GM23248 (cell line): Measurements from ENCODE around the gene MAGOHB. TPM values are rescaled to one million over a fixed set of nuclear protein-coding genes. Genes with fewer than 3 reads are reported as not detected.

Source experiments
- DNase-seq: peaks from one replicate; pipeline ENCODE4 v3.0.0-alpha.2; 2015
- H2AFZ ChIP-seq: fragments of 200-600 bp; sonication (generic); 2 replicates; pipeline ENCODE4 v1.6.1; 2016; ENCODE audit warnings: antibody characterized with exemption
- H3F3A ChIP-seq: fragments of 200-600 bp; sonication (generic); 2 replicates; pipeline ENCODE4 v1.6.1; 2016; ENCODE audit warnings: mild to moderate bottlenecking, antibody characterized with exemption, mixed run types; ENCODE audit not compliant: insufficient read depth
- H3K27ac ChIP-seq: fragments of 200-600 bp; sonication (generic); 2 replicates; pipeline ENCODE4 v1.5.1; 2016; ENCODE audit warnings: mild to moderate bottlenecking
- H3K27me3 ChIP-seq: fragments of 200-600 bp; sonication (generic); replicated peaks from 2 replicates; pipeline ENCODE4 v1.6.1; 2016; ENCODE audit warnings: mild to moderate bottlenecking; ENCODE audit not compliant: insufficient read depth
- H3K36me3 ChIP-seq: fragments of 200-600 bp; sonication (generic); 2 replicates; pipeline ENCODE4 v1.6.1; 2016; ENCODE audit warnings: low read depth, mild to moderate bottlenecking
- H3K4me1 ChIP-seq: fragments of 200-600 bp; sonication (generic); 2 replicates; pipeline ENCODE4 v1.6.1; 2016; ENCODE audit warnings: mild to moderate bottlenecking; ENCODE audit not compliant: insufficient read depth
- H3K4me2 ChIP-seq: fragments of 200-600 bp; sonication (generic); one replicate; pipeline ENCODE4 v1.6.1; 2016; ENCODE audit warnings: mild to moderate bottlenecking; ENCODE audit not compliant: unreplicated experiment
- H3K4me3 ChIP-seq: fragments of 200-600 bp; sonication (generic); 2 replicates; pipeline ENCODE4 v1.5.1; 2016; ENCODE audit warnings: mild to moderate bottlenecking
- H3K79me2 ChIP-seq: fragments of 200-600 bp; sonication (generic); 2 replicates; pipeline ENCODE4 v1.6.1; 2016; ENCODE audit warnings: mild to moderate bottlenecking; ENCODE audit not compliant: insufficient read depth
- H3K9ac ChIP-seq: fragments of 200-600 bp; sonication (generic); 2 replicates; pipeline ENCODE4 v1.6.1; 2016; ENCODE audit warnings: mild to moderate bottlenecking
- H3K9me2 ChIP-seq: fragments of 200-600 bp; sonication (generic); 2 replicates; pipeline ENCODE4 v1.6.1; 2016; ENCODE audit warnings: mixed run types, mild to moderate bottlenecking, moderate library complexity; ENCODE audit not compliant: insufficient read depth
- H3K9me3 ChIP-seq: fragments of 200-600 bp; sonication (generic); one replicate; pipeline ENCODE4 v1.6.1; 2017; ENCODE audit warnings: low read depth
- H4K20me1 ChIP-seq: fragments of 200-600 bp; sonication (generic); 2 replicates; pipeline ENCODE4 v1.6.0; 2016; ENCODE audit not compliant: insufficient read depth
- EZH2 ChIP-seq: fragments of 200-600 bp; sonication (generic); IDR thresholded peaks from 2 replicates; pipeline ENCODE4 v1.6.1; 2018; ENCODE audit warnings: antibody characterized with exemption, mild to moderate bottlenecking; ENCODE audit not compliant: insufficient read depth, poor library complexity, severe bottlenecking
- EZH2phosphoT487 ChIP-seq: fragments of 200-600 bp; sonication (generic); IDR thresholded peaks from 2 replicates; pipeline ENCODE4 v1.6.1; 2018; ENCODE audit warnings: antibody characterized with exemption, moderate library complexity, mild to moderate bottlenecking, low read depth; ENCODE audit not compliant: insufficient read depth
- WGBS, 2 experiments: methylation state at CpG; one replicate each; pipeline ENCODE4 v1.1.6; 2015 to 2017; ENCODE audit warnings: low lambda C conversion rate in 2 of 2, low coverage in 1 of 2; ENCODE audit errors: missing lambda C conversion rate in 2 of 2; 5-methylcytosine and 5-hydroxymethylcytosine counted together
- in situ Hi-C: fragments of 300-500 bp; cut with MboI; formaldehyde crosslinking; loops from 2 replicates; pipeline ENCODE4 v1.15.0; 2020
- polyA plus RNA-seq: library from polyadenylated mRNA; unstranded; fragments of >200 nt; fragmentation: Nextera tagmentation; extraction: Ambion mirVana; gene quantifications from 2 replicates; pipeline ENCODE4 v1.2.1, GENCODE V29; 2016
- total RNA-seq: library from RNA; depleted of rRNA; stranded (reverse); fragments of >200 nt; shearing (Covaris generic); gene quantifications from 2 replicates; pipeline ENCODE4 v1.2.3, GENCODE V29; 2014; rRNA removed

MAGOHB gene
- total and polyA plus RNA-seq, 2 experiments from 2014 or later: 16.6 to 78.0 TPM

DNA sequence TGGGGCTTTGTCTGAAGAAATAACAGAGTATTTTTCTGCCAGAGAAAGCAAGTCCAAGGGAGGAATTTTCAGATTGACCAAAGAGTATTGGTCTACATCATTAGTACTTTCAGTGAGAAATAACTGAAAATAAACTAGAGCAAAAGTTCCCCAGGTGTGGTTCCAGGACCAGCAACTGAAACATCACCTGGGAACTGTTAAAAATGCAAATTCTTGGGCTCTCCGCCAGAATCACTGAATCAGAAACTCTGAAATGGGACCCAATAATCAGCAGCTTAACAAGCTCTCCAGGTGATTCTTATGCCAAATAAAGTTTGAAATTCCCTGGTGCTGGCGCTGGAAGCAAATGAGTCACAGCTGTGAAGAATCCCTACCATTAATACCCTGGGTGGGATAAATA is 55.6 kb downstream of the MAGOHB start:
- TF ChIP-seq EZH2phosphoT487 (no peak), EZH2 (no peak)
- H3K4me1 ChIP-seq: no peaks in the 10 kb centered on the region; the same call in 1 of the 2 replicates
- in situ Hi-C loops: no loop called here
- H3K9me3 ChIP-seq: no peaks in the 10 kb centered on the region
- no peak overlapping the region for H3K27ac ChIP-seq
- no peaks in the 10 kb centered on the region for H3F3A ChIP-seq
- 68 to 71% methylated on average over 2 of the region's 2 CpGs for WGBS, 2 experiments
- H3K9me2 ChIP-seq: no peaks in the 10 kb centered on the region
- no peaks in the 10 kb centered on the region for H3K27me3 ChIP-seq
- no peak overlapping the region for H3K4me2 ChIP-seq
- no peaks in the 10 kb centered on the region for H4K20me1 ChIP-seq
- no peak for DNase-seq
- H3K79me2 ChIP-seq: no peaks in the 10 kb centered on the region
- no peak overlapping the region for H3K4me3 ChIP-seq
- H3K9ac ChIP-seq: no peak overlapping the region
- H2AFZ ChIP-seq: no peak overlapping the region
- no peaks in the 10 kb centered on the region for H3K36me3 ChIP-seq

DNA sequence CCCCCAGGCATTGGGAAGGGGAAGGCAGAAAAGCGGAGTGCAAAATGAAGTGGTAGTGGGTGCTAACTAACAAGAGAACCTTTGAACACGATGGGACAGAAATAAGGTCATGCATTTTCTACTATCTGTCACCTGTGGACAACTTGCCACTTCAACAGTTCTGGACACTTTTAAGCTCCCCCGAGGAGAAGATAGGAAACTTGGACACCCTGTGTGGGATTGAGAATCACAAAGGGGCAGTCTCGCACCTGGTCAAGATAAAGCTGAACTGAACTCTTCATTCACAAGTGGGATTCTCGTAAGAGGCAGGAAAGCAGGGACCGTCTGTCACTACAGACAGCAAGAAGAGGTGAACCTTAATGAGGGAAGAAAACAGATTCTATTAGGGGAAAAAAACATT is 56.1 kb downstream of the MAGOHB start:
- H3K79me2 ChIP-seq: no peaks in the 10 kb centered on the region
- in situ Hi-C loops: no loop called here
- TF ChIP-seq EZH2phosphoT487 (no peak), EZH2 (no peak)

DNA sequence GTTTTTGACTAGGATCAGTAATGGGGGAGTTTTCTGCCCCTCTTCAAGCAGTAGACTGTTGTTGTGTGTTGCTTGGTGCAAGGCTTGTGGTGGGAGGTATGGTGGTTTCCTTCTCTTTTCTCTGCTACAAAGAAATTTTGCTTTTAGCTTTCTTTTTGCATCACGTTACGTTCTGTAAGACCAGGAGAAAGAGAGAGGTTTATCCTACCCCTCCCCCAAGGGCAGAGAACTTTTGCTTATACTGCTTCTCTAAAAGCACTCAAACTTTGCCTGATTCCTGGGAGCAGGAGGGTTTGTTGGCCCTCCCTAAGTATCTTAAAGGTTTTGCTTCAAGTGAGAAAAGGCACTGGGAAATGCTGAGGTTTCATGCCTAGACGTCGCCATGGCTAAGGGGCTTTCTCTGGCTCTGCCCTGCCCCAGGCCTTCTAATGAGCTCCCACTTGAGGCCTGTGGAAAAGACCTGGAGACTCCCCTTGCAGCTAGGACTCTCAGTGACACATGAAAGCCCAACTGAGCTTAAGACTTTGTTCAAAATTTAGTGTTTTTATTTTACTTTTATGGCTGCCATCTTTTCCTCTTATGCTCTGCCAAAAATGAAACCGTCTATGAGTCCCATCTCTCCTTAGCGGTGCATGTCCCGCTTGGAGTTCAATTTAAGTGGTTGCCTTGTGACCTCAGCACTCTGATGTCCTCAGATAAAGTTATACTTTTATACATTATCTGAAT is 58.5 kb downstream of the MAGOHB start:
- no peaks in the 10 kb centered on the region for H3K9me3 ChIP-seq
- DNase-seq: no peak
- H3K27ac ChIP-seq: no peak overlapping the region
- no peak overlapping the region for H3K4me3 ChIP-seq
- no peaks in the 10 kb centered on the region for H3K36me3 ChIP-seq
- H3K9ac ChIP-seq: no peak overlapping the region
- in situ Hi-C loops: no loop called here
- H3K79me2 ChIP-seq: no peaks in the 10 kb centered on the region
- no peak overlapping the region for H2AFZ ChIP-seq
- H3K9me2 ChIP-seq: no peaks in the 10 kb centered on the region
- no peak for TF ChIP-seq EZH2
- no peaks in the 10 kb centered on the region for H3K27me3 ChIP-seq
- H3F3A ChIP-seq: no peaks in the 10 kb centered on the region
- WGBS, 2 experiments: 93 to 96% methylated on average over 7 of the region's 7 CpGs
- no peak overlapping the region for H3K4me2 ChIP-seq
- no peaks in the 10 kb centered on the region for H3K4me1 ChIP-seq
- H4K20me1 ChIP-seq: no peaks in the 10 kb centered on the region

More for the DNA sequence above, 56.1 kb downstream of the MAGOHB start:
- Histone ChIP-seq H3K4me1 (no peaks in the 10 kb centered on the region), H3K9me3 (no peaks in the 10 kb centered on the region), H3K4me2 (no peak overlapping the region), H4K20me1 (no peaks in the 10 kb centered on the region), H3K27me3 (no peaks in the 10 kb centered on the region), H2AFZ (no peak overlapping the region), H3K9me2 (no peaks in the 10 kb centered on the region), H3F3A (no peaks in the 10 kb centered on the region), H3K4me3 (no peak overlapping the region), H3K9ac (no peak overlapping the region), H3K27ac (no peak overlapping the region), H3K36me3 (no peaks in the 10 kb centered on the region)
- no peak for DNase-seq
- 77 to 85% methylated on average over 6 of the region's 6 CpGs for WGBS, 2 experiments

DNA sequence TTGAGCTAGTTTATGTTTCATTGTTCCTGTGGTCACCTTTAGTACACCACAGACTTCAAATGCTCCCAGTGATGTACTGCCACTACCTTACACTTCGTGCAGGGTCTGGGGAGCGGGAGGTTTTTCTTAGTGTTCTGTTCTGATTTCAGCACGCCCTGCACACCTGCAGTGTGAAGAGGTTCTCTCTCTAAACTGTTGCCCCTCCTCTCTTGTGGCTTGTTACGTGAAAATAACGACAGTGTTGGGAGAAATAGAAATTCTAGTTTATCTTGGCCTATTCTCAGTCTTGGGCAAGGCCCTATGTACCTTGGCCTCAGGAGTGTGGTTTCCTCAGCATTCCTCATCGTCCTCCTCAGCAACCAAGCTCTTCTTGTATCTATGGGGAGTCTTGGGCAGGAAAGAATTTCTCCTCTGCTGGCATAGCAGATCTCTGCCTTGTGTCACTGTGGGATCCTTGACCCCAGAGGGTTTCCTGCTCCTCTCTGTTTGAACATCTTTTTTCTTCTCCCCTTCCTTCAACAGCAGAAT is 59.1 kb downstream of the MAGOHB start:
- H3K27ac ChIP-seq: no peak overlapping the region
- H3K79me2 ChIP-seq: no peaks in the 10 kb centered on the region
- no peak overlapping the region for H3K9ac ChIP-seq
- no peaks in the 10 kb centered on the region for H3K9me3 ChIP-seq
- H3K9me2 ChIP-seq: no peaks in the 10 kb centered on the region
- no peaks in the 10 kb centered on the region for H4K20me1 ChIP-seq
- H2AFZ ChIP-seq: no peak overlapping the region
- H3K4me3 ChIP-seq: no peak overlapping the region
- H3K4me2 ChIP-seq: no peak overlapping the region
- H3K4me1 ChIP-seq: no peaks in the 10 kb centered on the region
- no peaks in the 10 kb centered on the region for H3F3A ChIP-seq
- no peaks in the 10 kb centered on the region for H3K36me3 ChIP-seq
- 68 to 73% methylated on average over 6 of the region's 6 CpGs for WGBS, 2 experiments
- no peaks in the 10 kb centered on the region for H3K27me3 ChIP-seq
- in situ Hi-C loops: no loop called here
- no peak for TF ChIP-seq EZH2
- TF ChIP-seq EZH2phosphoT487: no peak
- no peak for DNase-seq

Other genes with a start within 250 kb of the MAGOHB start
- gene KLRK1, start 223.6 kb downstream of the MAGOHB start, total RNA-seq: not detected in 2 replicates
- gene KLRK1, start 223.6 kb downstream of the MAGOHB start, polyA plus RNA-seq: not detected in 2 replicates
- not detected in 2 replicates for gene KLRC4, start 203.9 kb downstream of the MAGOHB start, total RNA-seq
- not detected in 2 replicates for gene KLRC4, start 203.9 kb downstream of the MAGOHB start, polyA plus RNA-seq
- not detected in 2 replicates for gene KLRC3, start 193.0 kb downstream of the MAGOHB start, total RNA-seq
- not detected in 2 replicates for gene KLRC3, start 193.0 kb downstream of the MAGOHB start, polyA plus RNA-seq
- gene KLRC2, start 177.6 kb downstream of the MAGOHB start, total RNA-seq: not detected in 2 replicates
- not detected in 2 replicates for gene KLRC2, start 177.6 kb downstream of the MAGOHB start, polyA plus RNA-seq
- gene KLRC1, start 160.2 kb downstream of the MAGOHB start, total RNA-seq: not detected in 2 replicates
- not detected in 2 replicates for gene KLRC1, start 160.2 kb downstream of the MAGOHB start, polyA plus RNA-seq
- gene EIF2S3B, start 107.7 kb downstream of the MAGOHB start, total RNA-seq: 4.9 and 8.9 TPM in 2 replicates
- 0.39 and 0.61 TPM in 2 replicates for gene EIF2S3B, start 107.7 kb downstream of the MAGOHB start, polyA plus RNA-seq
- 1.1 TPM in 1 of 2 replicates, not detected in the other for gene STYK1, start 60.4 kb upstream of the MAGOHB start, total RNA-seq
- gene STYK1, start 60.4 kb upstream of the MAGOHB start, polyA plus RNA-seq: 0.89 and 0.93 TPM in 2 replicates
- gene YBX3, start 109.7 kb upstream of the MAGOHB start, total RNA-seq: 75.6 and 108 TPM in 2 replicates
- gene YBX3, start 109.7 kb upstream of the MAGOHB start, polyA plus RNA-seq: 215 and 216 TPM in 2 replicates
- gene TAS2R7, start 189.0 kb upstream of the MAGOHB start, total RNA-seq: not detected in 2 replicates
- gene TAS2R7, start 189.0 kb upstream of the MAGOHB start, polyA plus RNA-seq: not detected in 2 replicates
- gene TAS2R8, start 193.7 kb upstream of the MAGOHB start, total RNA-seq: not detected in 2 replicates
- gene TAS2R8, start 193.7 kb upstream of the MAGOHB start, polyA plus RNA-seq: not detected in 2 replicates
- gene TAS2R9, start 196.6 kb upstream of the MAGOHB start, total RNA-seq: not detected in 2 replicates
- not detected in 2 replicates for gene TAS2R9, start 196.6 kb upstream of the MAGOHB start, polyA plus RNA-seq
- not detected in 2 replicates for gene TAS2R10, start 212.7 kb upstream of the MAGOHB start, total RNA-seq
- gene TAS2R10, start 212.7 kb upstream of the MAGOHB start, polyA plus RNA-seq: not detected in 2 replicates
- 1.1 TPM in 1 of 2 replicates, not detected in the other for gene PRR4, start 235.9 kb upstream of the MAGOHB start, total RNA-seq
- gene PRR4, start 235.9 kb upstream of the MAGOHB start, polyA plus RNA-seq: 1.8 and 3.9 TPM in 2 replicates